Measurements from ENCODE around the gene SPATA32. TPM values are rescaled to one million over a fixed set of nuclear protein-coding genes. Genes with fewer than 3 reads are reported as not detected.

The SPATA32 gene
- total RNA-seq, 1 experiment from 2014 or later: 0.81 TPM

DNA sequence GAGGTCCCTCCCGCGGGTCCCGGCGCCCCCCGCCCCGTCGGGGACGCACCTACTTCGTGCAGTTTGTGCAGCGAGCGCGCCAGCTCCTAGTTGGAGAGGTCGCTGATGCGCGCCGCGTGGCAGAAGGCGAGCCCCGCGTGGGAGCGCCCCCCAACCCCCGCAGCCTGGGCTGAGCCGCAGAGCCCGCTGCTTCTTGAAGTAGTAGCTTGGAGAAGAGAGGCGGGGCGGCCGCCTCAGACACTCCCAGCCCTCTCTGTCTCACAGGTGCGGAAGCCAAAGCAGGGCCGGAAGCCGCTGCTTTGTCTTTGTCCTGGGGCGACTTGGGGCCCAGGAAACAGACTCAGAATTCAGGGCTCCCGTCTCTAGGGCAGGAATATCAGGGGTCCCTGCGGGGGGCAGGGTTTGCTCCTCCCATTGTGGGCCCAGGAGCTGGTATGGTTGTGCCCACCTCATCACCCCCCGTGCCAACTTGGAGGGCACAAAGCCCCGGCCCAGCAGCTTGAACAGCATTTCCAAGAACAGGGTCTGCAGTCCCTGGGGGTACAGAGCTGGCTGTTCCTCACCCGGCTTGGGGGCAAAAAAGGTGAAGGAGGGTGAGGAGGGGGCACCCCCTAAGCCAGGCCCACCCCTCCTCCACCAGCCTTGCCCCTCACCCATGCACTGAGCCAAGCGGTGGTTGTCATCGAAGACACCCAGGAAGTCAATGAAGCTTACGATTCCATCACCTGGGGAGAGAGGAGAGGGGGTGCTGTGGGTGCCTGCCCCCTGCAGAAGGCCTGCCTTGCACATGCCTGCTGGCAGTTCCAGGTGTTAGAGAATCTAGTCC, 13.5 kb downstream of the SPATA32 start:
- no peak overlapping the region for H2BK5ac ChIP-seq (ENCODE audit: insufficient read length, low read length)
- H3K4me2 ChIP-seq (ENCODE audit: insufficient read depth, insufficient read length, low read length): peak overlapping the region; percentile 30
- no peak overlapping the region for H3K27ac ChIP-seq (ENCODE audit: insufficient read length, low read depth, low read length)
- no peaks in the 10 kb centered on the region for H4K20me1 ChIP-seq (ENCODE audit: control insufficient read depth, insufficient read depth, insufficient read length)
- peak overlapping the region; percentile 82 for H3K14ac ChIP-seq (ENCODE audit: insufficient read depth, low read length)
- Mint-ChIP-seq H3K27ac (peak overlapping the region in 2 of 3 experiments; percentile 87 to 96; a peak in 4 of 7 replicates), H3K4me1 (peaks cover 14 to 20% of the 10 kb centered on the region in 2 experiments), H3K4me3 (peak overlapping the region; percentile 84 to 90), H3K9me3 (no peaks in the 10 kb centered on the region), H3K36me3 (ENCODE audit: insufficient read depth in 1 of 3, low read depth in 3 of 3) (peaks cover 9 to 15% (median 10%) of the 10 kb centered on the region in 3 experiments), H3K27me3 (ENCODE audit: low read depth) (peaks cover 14% of the 10 kb centered on the region)
- no peak overlapping the region for H4K8ac ChIP-seq (replicated peaks; ENCODE audit: insufficient read length, low read depth, low read length)
- H3K23ac ChIP-seq (ENCODE audit: insufficient read length, low read depth, low read length): no peak overlapping the region
- H3K79me1 ChIP-seq (ENCODE audit: insufficient read depth, low read depth, low read length, poor library complexity, severe bottlenecking): no peaks in the 10 kb centered on the region
- no peaks in the 10 kb centered on the region; the same call in 1 of the 2 replicates for H3K4me1 ChIP-seq (ENCODE audit: insufficient read depth, low read length)
- no peaks in the 10 kb centered on the region for H3K27me3 ChIP-seq (ENCODE audit: insufficient read depth, low read length)
- H4K5ac ChIP-seq (ENCODE audit: insufficient read length, low read depth, low read length): no peak overlapping the region
- no peak overlapping the region for H2BK12ac ChIP-seq (ENCODE audit: insufficient read length, low read depth, low read length)
- H3K9me3 ChIP-seq (ENCODE audit: control insufficient read depth, low read depth, low read length): no peaks in the 10 kb centered on the region
- H2AK5ac ChIP-seq (ENCODE audit: insufficient read length, low read length): no peak overlapping the region
- peaks cover 14% of the 10 kb centered on the region for H3K23me2 ChIP-seq (ENCODE audit: insufficient read length, low read depth, low read length, poor library complexity, severe bottlenecking)
- no peak overlapping the region for H3K56ac ChIP-seq (ENCODE audit: insufficient read length, low read depth, low read length)
- peak overlapping the region; percentile 90 for H3K18ac ChIP-seq (ENCODE audit: insufficient read length, low read depth, low read length)
- no peak overlapping the region for H4K91ac ChIP-seq (ENCODE audit: insufficient read length, low read depth, low read length)
- H3K79me2 ChIP-seq (ENCODE audit: insufficient read depth, low read length): no peaks in the 10 kb centered on the region
- H2BK15ac ChIP-seq (ENCODE audit: low read depth, low read length): no peak overlapping the region
- H2BK120ac ChIP-seq (ENCODE audit: low read depth, low read length, poor library complexity, severe bottlenecking): no peak overlapping the region
- H3K4ac ChIP-seq (ENCODE audit: low read depth, low read length): no peak overlapping the region
- H3K9ac ChIP-seq (ENCODE audit: extremely low read depth, insufficient read length, low read length): peak overlapping the region; percentile 62
- no peak overlapping the region for H2BK20ac ChIP-seq (ENCODE audit: low read depth, low read length, poor library complexity, severe bottlenecking)
- no peak overlapping the region for H3T11ph ChIP-seq (ENCODE audit: low read length)
- TF ChIP-seq, protein P1, sequence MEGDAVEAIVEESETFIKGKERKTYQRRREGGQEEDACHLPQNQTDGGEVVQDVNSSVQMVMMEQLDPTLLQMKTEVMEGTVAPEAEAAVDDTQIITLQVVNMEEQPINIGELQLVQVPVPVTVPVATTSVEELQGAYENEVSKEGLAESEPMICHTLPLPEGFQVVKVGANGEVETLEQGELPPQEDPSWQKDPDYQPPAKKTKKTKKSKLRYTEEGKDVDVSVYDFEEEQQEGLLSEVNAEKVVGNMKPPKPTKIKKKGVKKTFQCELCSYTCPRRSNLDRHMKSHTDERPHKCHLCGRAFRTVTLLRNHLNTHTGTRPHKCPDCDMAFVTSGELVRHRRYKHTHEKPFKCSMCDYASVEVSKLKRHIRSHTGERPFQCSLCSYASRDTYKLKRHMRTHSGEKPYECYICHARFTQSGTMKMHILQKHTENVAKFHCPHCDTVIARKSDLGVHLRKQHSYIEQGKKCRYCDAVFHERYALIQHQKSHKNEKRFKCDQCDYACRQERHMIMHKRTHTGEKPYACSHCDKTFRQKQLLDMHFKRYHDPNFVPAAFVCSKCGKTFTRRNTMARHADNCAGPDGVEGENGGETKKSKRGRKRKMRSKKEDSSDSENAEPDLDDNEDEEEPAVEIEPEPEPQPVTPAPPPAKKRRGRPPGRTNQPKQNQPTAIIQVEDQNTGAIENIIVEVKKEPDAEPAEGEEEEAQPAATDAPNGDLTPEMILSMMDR (conservative IDR thresholded peaks at IDR 0.05): no peak
- no peak overlapping the region for H2AFZ ChIP-seq (ENCODE audit: low read length)
- no CpG with 5 or more reads among the region's 39 CpGs for WGBS (ENCODE audit: extremely low coverage, insufficient read length, low lambda C conversion rate)
- DNase-seq: peak; percentile 91
